ENCODE measurements around the gene TSPAN32.
A peak's percentile ranks its signal among the peaks of the same experiment; 100 is the strongest.

The TSPAN32 gene

GRCh38 chr11:2263071-2263565 is 38.7 kb upstream of the TSPAN32 start:
- Mint-ChIP-seq H3K9me3 (no peaks in the 10 kb centered on the region), H3K4me3 (no peak overlapping the region), H3K36me3 (ENCODE audit: low read depth) (no peaks in the 10 kb centered on the region), H3K4me1 (no peaks in the 10 kb centered on the region), H3K27ac (no peak overlapping the region), H3K27me3 (ENCODE audit: low read depth) (peaks cover 49% of the 10 kb centered on the region)
- TF ChIP-seq CTCF (IDR thresholded peaks at IDR 0.05; ENCODE audit: unreplicated experiment in 3 of 3) = no peak

- Mint-ChIP-seq H3K9me3 (no peaks in the 10 kb centered on the region), H3K27me3 (ENCODE audit: low read depth) (peaks cover 56% of the 10 kb centered on the region), H3K4me3 (no peak overlapping the region), H3K36me3 (ENCODE audit: low read depth) (no peaks in the 10 kb centered on the region), H3K27ac (no peak overlapping the region), H3K4me1 (no peaks in the 10 kb centered on the region)
- no peak for TF ChIP-seq CTCF (IDR thresholded peaks at IDR 0.05; ENCODE audit: unreplicated experiment in 3 of 3)
These were observed 38.0 kb upstream of the TSPAN32 start for GRCh38 chr11:2263724-2264360.

DNA sequence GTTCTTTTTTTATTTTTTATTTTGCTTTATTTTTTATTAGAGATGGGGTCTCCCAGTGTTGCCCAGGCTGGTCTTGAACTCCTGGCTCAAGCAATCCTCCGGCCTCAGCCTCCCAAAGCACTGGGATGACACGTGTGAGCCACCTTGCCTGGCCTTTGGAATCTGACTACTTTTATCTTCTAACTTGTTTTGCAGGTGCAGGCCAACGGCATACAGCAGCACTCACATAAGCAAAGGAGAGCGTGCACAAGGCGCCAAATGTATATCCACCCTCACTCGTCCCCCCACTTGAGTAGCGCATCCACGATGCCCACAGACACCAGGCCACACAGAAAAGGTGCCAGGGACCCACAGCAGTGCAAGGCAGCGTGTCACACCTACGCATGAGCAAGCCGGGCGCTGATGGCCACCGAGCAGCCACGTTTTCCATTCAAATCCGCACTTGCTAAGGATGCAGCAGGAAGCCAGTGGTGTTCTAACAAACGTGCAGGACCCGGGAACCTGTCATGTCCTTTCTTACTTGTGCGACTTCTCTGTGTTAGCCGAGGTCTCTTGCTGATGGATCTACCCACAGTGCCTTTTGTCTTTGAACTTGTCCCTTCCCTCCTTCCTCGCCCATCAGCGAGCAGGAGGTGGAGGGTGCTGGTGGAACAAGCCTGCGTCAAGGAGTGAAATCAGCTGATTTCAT is 37.3 kb upstream of the TSPAN32 start:
- Mint-ChIP-seq H3K36me3 (ENCODE audit: low read depth) (no peaks in the 10 kb centered on the region), H3K4me3 (no peak overlapping the region), H3K27me3 (ENCODE audit: low read depth) (peaks cover 52% of the 10 kb centered on the region), H3K9me3 (no peaks in the 10 kb centered on the region), H3K27ac (no peak overlapping the region), H3K4me1 (no peaks in the 10 kb centered on the region)
- TF ChIP-seq CTCF (IDR thresholded peaks at IDR 0.05; ENCODE audit: unreplicated experiment in 3 of 3) = no peak

GRCh38 chr11:2265396-2265795 is 36.4 kb upstream of the TSPAN32 start:
- no peak overlapping the region for H3K27ac Mint-ChIP-seq
- no peaks in the 10 kb centered on the region for H3K9me3 Mint-ChIP-seq
- H3K27me3 Mint-ChIP-seq (ENCODE audit: low read depth) = peaks cover 53% of the 10 kb centered on the region
- H3K36me3 Mint-ChIP-seq (ENCODE audit: low read depth) = no peaks in the 10 kb centered on the region
- H3K4me3 Mint-ChIP-seq = no peak overlapping the region
- no peak for TF ChIP-seq CTCF (IDR thresholded peaks at IDR 0.05; ENCODE audit: unreplicated experiment in 3 of 3)
- H3K4me1 Mint-ChIP-seq = no peaks in the 10 kb centered on the region

DNA sequence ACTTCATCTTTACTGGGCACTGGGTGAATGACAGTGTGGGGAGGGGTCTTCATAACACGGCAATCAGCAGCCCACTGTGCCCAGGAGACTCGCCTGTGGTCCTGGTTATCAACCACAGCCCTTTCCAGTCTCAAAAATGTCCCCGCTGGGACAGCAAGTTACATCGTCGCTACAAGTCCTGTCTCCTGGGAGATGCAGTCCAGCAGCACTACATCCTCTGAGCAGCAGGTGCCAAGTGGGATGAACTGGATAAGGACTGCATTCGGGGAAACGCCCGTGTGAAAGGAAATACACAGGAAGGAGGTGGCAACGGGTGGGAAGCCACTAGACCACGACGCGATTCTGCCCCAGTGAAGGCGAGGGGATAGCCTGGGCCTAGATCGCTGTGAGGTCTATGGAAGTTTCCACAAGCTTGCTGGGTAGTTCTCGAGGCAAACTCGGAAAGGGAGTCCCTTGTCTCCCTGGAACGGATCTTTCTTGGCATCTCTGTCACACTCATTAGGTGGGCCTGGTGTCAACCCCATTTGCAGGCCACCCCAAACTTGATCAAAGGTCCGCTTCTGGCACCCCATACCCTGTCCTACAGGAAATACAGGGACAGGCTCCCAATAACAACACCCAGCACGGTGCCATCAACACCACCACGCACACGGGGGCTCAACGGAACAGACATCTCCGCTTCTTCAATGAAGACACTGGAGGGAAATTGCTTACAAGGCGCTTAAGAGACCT is 35.8 kb upstream of the TSPAN32 start:
- TF ChIP-seq CTCF (IDR thresholded peaks at IDR 0.05; ENCODE audit: unreplicated experiment in 3 of 3) = no peak
- Mint-ChIP-seq H3K4me3 (peak overlapping the region; percentile 10 to 63 (median 34)), H3K4me1 (no peaks in the 10 kb centered on the region), H3K36me3 (ENCODE audit: low read depth) (no peaks in the 10 kb centered on the region), H3K27me3 (ENCODE audit: low read depth) (peaks cover 54% of the 10 kb centered on the region), H3K9me3 (no peaks in the 10 kb centered on the region), H3K27ac (no peak overlapping the region)

All from nephron (organoid).